Measurements from ENCODE around the gene C10orf88. TPM values are rescaled to one million over a fixed set of nuclear protein-coding genes. Genes with fewer than 3 reads are reported as not detected.

C10orf88 gene, protein sequence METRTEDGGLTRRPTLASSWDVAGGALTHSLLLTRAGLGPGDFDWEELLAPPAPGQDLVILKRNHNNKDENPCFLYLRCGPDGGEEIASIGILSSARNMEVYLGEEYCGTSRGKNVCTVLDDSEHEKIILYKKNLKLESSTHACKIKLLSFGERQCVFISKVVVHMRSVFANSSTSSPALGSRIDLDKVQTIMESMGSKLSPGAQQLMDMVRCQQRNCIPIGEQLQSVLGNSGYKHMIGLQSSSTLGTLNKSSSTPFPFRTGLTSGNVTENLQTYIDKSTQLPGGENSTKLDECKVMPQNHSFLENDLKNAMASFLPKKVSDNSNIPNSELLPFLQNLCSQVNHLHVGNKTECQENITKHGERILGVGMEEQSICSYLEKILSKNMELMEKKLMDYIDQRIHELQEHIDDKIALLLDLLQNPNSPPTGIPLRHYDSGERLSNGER
- 8.0 to 9.1 TPM (median 8.2 TPM) in 5 replicates for total RNA-seq (2022; extraction: Qiagen RNA extraction)

DNA sequence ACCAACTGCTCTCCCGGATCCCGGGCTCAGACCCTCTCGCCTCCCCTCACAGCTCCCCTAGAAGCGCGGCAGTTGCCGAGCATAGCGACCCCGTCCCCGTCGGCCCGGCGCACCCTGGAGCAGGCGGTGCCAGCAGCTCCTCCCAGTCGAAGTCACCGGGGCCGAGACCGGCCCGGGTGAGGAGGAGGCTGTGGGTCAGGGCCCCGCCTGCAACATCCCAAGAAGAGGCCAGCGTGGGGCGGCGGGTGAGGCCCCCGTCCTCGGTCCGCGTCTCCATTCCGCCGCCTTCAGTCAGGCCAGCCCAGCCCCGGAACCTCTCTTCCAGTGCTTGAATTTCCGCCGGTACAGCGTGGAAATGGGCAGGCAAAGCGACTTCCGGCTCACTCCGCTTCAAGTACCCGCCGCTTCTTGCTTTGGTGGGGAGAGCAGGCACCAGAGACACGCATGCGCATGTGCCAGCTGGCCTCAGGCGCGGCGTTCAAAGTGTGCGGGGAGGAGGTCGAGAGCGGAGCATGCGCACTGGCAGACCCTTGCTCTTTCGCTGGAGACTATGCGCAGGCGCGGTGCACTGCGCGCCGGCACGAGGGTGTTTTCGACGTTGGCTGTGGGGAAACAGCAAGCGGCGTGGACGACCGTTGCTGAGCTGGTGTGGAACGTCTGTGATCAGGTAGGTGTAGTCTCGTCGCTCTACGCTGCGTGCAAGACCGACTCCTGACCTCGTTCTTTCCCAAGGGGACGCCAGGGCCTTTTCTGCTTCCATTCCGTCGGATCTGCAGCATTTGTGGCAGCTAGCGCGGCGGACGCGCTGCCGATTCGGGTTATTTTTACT lies at the start of gene C10orf88:
C10orf88 (minus strand) TSS at position 326 of the 829 bp plus-strand sequence; CDS start at position 277, 49 bp downstream.

DNA sequence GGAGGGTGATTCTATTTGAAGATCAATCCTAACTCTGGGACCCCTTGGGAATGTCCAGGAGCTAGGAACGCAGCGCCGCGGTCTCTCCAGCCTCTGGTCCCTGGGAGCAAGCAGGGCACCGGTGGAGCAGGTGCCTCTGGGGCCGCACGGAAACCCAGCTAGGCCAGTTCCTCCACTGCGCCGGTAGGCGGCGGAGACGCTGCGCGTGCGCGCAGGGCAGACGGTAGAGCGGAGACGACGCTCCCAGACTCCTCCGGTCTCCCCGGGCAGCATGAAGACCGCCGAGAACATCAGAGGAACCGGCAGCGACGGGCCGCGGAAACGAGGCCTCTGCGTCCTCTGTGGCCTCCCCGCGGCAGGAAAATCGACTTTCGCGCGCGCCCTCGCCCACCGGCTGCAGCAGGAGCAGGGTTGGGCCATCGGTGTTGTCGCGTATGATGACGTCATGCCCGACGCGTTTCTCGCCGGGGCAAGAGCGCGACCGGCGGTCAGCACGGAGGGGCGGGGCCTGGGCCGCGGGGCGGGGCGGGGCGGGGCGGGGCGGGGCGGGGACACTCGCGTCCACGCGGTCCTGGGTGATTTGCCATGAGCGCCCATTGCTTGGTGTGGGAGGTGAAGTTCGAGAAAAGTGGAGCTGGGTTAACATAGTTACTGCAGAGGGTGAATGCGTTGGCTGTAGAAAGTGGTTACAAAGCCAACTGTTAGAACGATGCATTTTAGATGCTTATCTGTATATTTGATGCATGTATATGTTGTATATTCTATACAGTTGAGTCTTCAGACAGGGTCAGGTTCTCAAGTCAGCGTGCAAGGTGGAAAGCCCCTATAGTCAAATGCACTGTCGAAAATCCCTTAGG lies 26.4 kb upstream of the C10orf88 start, which contains the start of gene PSTK:
PSTK (plus strand) TSS at position 193 of the 857 bp plus-strand sequence; CDS start at position 272, 79 bp downstream.

DNA sequence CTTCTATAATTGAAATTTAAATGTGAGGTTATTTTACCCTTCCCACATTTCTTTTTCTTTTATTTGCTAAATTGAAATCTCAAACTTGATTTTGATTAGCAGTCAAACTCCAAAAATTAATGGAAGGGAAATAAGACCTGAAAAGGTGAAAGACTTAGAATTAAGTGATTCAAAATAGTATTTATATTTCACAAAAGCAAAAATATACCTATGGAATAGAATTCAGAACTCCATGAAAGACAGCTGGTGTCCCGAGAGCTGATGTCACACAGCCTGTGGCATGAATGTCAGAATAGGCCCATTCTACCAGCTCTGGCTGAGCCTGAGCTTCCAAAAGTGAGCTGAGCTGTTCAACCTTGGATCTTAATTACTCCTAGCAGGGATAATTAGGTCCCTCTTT lies 43.7 kb downstream of the C10orf88 start, which contains the start of gene FAM24A:
FAM24A (plus strand) TSS at position 301 of the 400 bp plus-strand sequence. CDS start 1,025 bp downstream, outside the sequence.

Other genes starting within 250 kb of the C10orf88 start
- gene CUZD1, start 108.4 kb downstream of the C10orf88 start, total RNA-seq (2022; extraction: Qiagen RNA extraction), result 1.3 to 1.6 TPM (median 1.3 TPM) in 5 replicates
- gene FAM24B, start 74.6 kb downstream of the C10orf88 start, total RNA-seq (2022; extraction: Qiagen RNA extraction), result 11.3 to 13.7 TPM (median 12.7 TPM) in 5 replicates
- gene FAM24A, start 43.6 kb downstream of the C10orf88 start, total RNA-seq (2022; extraction: Qiagen RNA extraction), result not detected in 5 replicates
- gene PSTK, start 26.2 kb upstream of the C10orf88 start, total RNA-seq (2022; extraction: Qiagen RNA extraction), result 3.5 to 5.6 TPM (median 4.2 TPM) in 5 replicates
- gene IKZF5, start 54.6 kb upstream of the C10orf88 start, total RNA-seq (2022; extraction: Qiagen RNA extraction), result 5.2 to 8.0 TPM (median 6.2 TPM) in 5 replicates
- 7.0 to 9.2 TPM (median 7.8 TPM) in 5 replicates for gene ACADSB, start 54.8 kb upstream of the C10orf88 start, total RNA-seq (2022; extraction: Qiagen RNA extraction)
- not detected in 5 replicates for gene HMX3, start 181.7 kb upstream of the C10orf88 start, total RNA-seq (2022; extraction: Qiagen RNA extraction)
- 0.08 to 0.23 TPM (median 0.14 TPM) in 4 of 5 replicates, not detected in the other for gene HMX2, start 193.9 kb upstream of the C10orf88 start, total RNA-seq (2022; extraction: Qiagen RNA extraction)
- gene BUB3, start 200.2 kb upstream of the C10orf88 start, total RNA-seq (2022; extraction: Qiagen RNA extraction), result 164 to 191 TPM (median 174 TPM) in 5 replicates

Data from A549 treated with Mapracorat at 1 μM for 4 hours (cell line).